HG03025 (cell line): ENCODE results near the gene COL5A1.

ENCODE experiments used
- ATAC-seq: cut with Tn5 transposase; IDR thresholded peaks from one replicate; pipeline ENCODE4 v1.9.1; 2021; ENCODE audit warnings: mild to moderate bottlenecking, moderate library complexity; ENCODE audit not compliant: unreplicated experiment, low FRiP score

COL5A1 gene

DNA sequence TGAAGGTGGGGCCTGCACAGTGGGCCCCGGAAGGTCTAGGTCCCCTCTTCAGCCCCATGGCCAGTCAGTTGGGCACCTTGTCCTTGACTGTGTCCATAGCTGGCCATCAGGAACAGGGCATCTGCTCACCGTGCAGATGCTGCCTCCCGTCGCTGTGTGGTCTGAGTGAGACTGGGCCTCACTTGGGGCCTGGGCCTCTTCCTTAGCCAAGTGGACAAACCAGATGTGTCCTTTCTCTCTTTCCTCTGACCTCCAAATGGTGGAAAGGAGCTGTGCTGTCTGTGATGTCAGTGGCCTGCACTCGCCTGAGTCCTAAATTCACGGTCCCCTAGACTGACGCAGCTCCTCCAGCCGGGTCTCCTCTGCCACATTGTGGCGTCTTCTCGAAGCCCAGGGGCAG, 114.5 kb downstream of the COL5A1 start:
- no peak for ATAC-seq

DNA sequence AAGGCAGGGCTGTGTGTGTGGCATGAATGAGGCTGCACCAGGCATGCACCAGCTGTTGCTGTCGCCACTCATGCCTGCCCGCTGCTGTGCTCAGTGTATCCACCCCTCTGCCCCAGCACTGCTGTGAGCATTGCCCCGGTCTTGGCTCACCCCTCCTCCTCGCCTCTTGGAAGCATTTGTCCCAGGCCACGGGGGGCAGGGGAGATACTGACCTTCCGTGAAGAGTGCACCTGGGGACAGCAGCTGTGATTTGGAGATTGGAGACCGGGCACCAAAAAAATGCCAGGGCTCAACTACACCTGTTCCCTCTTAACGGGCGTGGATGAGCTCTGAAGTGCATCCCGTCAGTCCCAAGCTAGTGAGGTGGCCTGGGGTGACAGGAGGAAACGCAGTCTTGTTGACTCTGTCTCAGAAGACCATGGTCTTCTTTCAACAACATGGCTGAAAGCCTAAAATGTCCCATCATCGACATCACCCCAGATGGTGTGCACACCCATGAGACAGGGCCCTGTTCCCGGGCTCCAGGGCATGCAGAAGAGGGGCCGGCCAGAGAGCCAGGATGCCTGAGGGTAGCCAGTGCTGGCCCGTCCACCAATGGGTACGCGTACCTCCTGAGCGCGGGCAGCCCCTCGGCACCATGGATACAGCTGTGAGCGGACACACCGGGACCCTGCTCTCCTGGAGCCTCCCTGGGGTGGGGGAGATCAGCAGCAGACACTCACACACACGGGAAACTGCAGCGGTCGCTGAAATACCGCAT, 115.8 kb downstream of the COL5A1 start:
- ATAC-seq: no peak

DNA sequence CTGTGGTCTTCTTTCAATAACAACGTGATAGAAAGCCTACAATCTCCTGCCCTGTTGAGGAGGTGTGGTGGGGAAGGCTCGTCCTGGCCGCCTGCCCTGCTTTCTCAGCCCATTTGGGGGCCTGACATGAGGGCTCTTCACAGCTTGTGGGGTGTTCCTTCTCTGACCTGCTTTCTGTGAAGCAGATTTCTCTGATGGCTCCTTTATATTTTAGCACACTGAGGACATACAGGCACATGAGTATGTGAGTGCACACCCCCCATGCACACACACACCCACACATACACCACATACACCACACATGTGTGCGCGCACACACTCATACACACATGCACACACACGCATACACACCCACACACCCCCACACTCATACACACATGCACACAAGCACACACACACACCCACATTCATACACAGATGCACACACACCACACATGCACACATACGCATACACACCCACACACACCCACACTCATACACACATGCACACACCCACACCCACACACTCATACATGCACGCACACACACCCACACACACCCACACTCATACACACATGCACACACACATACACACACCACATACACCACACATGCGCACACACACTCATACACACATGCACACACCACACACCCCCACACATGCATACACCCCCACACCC, 117.5 kb downstream of the COL5A1 start:
- no peak for ATAC-seq

DNA sequence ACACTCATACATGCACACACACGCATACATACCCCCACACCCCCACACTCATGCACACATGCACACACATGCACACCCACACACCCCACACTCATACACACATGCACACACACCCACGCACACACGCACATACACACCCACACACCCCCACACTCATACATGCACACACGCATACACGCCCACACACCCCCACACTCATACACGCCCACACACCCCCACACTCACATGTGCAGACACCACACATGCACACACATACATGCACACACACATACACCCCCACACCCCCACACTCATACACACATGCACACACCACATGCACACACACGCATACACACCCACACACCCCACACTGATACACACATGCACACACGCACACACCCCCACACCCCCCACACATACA, 118.3 kb downstream of the COL5A1 start:
- ATAC-seq: no peak

DNA sequence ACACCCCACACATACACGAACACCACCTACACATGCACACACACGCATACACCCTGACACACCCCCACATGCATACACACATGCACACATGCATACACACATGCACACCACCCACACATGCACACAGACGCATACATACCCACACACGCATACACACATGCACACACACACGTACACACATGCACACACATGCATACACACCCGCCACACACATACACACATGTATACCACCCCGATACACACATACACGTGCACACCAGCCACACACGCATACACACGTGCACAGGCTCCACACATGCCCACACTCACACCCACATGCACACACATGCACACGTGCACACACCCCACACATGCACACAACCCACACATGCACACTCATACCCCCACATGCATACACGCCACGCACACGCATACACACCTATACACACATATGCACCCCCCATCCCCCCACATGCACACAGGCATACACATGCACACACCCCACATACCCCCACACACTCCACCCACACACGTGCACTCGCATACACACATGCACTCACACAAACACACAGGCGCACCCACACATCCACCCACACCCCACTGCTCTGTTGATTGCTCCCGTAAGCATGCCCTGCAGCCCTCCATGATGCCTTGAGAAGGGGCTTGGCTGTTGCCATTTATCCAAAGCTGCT, 119.3 kb downstream of the COL5A1 start:
- ATAC-seq: no peak

DNA sequence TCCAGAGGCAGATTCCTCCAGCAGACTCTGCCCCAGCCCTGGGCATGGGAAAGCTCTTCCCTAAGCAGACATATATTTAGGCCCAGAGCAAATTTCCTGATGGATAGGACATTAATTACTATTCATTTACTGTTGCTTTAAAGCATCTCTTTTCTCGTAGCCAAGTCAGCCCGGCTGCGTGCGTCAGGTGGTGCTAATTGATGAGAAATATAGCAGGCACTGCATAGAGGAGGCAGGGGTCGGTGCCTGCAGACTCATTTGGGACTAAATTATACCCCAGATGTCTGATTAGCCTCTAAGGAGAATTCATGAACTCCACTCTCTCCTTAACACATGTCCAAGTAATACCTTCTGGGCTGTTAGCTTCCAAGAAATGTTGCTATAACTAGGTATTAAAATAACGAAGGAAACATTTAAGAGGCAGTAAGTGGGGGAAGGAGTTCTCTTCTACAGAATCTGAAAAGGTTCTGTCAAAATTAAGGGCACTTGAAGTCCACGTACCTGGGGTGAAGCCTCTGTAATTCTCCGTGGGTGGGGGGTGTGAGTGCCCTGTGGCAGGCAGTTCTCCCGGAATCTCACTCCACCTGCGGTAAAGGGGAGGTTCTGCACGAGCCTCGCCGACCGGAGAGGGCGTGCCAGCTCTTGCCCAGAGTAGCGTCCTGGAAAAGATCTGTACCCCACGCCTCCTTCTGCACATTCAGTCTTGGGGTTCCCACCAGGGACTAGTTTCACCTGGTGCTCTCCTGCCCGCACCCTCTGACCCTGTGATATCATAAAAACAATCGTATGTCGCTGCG, 123.1 kb downstream of the COL5A1 start:
- no peak for ATAC-seq

DNA sequence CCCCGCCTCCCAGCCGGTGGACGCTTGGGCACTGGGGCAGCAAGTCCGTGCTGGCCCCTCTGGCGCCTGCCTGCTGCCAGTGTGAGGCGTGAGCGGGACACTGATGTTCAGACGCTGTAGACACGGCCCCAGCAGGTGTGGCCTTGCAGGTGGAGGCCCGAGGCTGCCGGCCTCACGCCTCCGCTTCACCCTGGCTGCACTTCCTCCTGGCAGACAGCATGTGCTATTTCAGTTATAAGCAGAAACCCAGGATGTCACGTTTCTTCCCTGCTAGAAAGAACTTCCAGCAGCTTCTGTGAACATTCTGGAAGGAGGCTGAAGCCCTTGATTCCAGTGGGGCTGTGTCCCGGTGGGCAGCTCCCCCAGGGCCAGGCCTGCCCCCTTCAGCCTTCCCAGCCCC, 124.2 kb downstream of the COL5A1 start:
- no peak for ATAC-seq

DNA sequence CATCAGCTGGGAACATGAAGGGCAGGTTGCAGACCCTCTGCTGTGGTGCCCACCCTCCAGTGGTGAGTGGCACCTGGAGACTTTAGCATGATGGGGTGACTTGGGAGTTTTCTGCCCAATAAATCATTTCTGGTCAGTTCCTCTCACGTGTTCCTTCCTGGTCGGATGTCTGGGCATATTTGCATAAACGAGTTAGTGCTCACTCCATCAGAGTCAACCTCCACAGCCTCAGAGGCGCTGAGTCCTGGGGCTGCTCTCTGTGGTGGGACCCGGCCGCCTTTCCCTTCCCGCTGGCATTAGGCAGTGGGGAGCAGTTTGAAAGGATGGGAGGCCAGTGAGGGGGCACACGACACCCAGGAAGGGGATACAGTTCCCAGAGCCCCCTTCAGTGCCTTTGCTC, 125.0 kb downstream of the COL5A1 start:
- no peak for ATAC-seq

DNA sequence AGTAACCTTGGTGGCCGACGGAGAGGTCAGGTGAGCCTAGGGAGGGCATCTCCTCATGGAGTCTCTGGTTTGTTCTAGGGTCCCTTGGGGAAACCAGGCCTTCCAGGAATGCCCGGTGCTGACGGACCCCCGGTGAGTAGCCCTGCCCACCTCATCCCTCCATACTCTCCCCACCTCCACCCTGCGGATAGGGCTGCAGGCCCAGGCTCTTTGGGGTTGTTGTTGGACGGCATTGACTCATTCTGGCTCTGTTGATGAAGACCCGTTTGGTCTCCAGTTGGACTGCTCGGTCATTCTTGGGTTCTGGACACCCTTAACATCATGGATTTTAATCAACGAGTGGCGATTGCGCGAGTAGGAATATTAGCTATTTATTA, 126.7 kb downstream of the COL5A1 start:
- ATAC-seq: no peak

DNA sequence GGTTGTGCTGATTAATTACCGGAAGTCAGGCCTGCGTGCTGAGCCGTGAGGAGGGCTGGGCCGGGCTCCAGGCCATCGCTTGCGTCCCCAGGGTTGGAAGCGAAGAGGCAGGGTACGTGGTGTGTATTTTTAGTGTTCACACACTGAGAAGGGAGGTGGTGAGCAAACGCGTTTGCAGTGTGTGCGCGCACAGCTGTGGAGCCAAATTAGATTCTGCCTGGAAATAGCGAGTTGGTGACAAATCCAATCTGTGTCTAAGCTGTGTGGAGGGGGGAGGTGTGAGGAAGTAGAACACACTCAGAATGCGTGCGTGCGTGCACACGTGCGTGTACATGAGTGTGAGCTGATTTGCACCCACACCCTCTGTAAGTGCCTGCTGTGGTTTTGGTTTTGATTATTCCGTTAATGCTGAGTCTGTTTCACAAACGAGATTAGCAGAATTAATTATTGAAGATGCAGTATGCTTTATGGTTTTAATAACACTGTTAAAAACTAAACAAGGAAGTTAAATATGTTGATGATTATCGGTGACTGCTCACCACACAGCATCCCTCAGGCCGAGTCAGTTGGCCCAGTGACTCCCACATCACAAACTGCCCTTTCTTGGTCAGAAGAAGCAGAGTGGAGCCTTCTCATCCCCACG, 127.2 kb downstream of the COL5A1 start:
- no peak for ATAC-seq

DNA sequence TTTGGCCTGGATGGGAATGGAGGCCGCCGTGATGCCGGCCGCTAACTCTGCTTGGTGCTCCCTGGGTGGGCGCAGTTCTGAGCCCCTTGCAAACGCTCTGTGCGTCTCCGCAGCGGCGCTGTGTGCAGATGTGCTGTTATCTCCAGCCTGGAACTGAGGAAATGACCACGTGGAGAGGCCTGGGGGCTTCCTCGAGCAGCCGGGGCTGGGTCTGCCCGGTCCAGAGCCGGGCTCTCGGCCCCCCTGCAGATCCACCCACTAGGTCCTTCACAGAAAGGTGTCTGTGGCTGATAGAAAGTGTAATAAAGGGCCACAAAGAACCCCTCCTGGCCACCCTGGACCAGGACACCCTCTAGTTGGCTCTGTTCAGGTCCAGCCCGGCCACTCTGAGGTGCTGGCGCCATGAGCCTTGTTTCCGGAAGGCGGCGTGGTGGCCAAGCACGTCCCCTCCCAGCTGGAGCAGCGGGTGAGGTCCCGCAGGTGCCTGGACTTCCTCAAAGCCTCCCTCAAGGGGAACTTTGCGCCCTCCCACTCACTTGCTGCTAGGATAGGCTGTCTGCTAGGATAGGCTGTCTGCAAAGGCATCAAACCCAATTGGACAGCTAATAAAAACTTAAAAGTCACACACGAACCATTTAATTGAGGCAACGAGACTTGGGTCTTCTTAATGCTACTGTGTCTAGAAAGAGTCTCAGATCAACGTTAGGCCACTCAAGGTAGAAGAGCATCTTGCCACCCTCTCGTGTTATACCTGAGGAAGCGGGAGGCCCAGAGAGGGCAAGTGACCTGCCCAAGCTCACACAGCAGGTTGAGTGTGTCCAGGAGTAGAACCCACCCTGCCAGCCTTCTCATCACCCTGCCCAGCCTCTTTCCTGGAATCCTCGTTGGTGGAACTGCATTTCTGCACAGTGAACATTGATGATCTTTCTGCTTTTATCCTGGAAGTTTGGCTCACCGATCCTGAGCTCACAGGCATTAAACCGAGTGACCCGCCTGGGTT, 129.7 kb downstream of the COL5A1 start:
- ATAC-seq: no peak

DNA sequence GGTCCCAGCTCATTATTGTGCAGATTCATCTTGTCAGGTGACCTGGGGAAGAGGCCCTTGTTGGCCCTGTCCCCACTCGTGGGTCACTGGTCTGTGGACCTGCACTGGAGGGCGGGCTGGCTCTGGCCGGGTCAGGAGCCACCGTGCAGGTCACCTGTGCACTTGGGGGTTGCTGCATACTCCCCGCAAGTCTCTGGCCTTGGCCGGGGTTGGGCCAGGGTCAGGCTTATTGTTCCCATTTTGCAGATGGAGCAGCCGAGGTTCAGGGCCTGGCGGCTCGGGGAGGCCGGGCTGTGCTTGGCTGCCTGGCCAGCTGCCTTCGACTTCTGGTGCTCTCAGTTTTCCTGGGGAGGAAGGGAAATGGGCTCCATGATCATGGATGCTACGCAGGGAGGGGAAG, 130.7 kb downstream of the COL5A1 start:
- no peak for ATAC-seq

DNA sequence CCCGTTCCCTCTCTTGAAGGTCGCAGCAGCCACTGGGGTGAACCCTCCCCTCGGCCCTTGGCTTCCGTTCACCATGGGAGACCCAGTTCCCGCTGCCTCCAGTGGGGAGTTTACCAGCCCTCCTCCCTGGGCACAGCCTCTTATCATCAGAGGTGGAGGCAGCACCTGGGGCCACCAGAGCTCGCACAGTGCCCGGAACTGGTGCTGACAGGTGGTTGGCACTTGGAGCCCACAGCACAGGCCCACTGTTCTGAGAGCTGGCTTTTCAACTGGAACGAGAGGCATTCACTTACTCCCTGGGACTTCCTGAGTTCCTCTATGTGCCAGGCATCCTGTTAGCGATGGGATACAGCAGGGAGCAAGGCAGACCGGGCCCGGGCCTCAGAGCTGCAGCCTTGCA, 132.2 kb downstream of the COL5A1 start:
- ATAC-seq: no peak

DNA sequence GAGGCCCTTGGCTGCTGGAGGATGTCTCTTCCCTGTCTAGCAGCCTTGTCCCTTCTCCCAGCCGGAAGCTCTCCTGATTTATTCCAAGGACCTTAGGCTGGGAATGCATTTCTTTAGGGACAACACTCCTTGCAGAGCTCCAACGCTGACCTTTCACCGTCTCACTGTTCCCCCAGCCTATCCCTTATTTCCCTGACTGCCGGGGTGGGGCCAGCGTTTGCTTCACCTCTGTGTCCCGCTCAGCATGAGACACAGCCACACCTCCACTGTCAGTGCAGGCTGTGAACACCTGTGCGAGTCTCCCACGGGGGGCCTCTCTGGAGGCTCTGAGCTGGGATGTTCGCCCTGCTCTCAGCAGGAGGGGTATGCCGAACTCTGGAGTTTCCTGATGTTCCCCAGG, 132.8 kb downstream of the COL5A1 start:
- ATAC-seq: no peak

DNA sequence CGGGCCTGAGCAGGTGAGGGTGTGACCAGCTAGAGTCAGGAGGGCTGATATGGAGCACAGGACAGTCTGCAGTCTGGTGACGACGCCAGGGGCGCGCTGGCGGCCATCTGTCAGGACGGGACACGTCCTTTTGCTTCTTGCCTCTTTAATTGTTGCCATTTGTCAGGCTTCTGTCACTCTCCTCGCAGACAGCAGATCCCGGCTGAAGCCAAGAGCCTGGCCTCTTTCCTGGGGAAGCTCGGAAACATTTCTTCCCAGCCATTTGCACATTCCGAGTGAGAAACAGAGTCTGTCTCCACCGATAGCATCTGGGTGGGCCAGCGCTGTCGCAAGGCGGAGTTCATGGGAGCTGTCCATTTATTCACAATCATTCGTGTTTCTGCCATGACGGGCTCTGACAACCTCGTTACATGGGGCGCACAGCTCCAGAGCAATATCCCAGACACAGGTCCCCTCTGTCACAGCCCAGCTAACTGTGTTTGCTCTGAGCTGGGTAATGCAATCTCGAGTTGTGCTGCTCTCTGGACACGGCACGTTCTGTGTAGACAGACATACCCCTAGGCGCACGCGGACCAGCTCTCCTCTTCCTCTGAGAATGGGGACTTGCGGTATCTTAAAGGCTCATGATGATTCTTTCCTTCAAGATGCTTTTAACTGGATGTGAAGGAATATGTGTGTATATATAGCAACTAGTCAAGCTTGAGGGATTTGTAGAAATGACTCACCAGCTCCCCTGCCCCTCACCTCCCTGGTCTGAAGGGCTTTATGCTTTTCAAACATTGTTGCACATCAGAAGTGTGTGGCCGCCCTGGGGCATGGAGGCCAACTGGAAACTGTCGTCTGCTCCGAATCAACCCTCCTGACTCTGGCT, 133.7 kb downstream of the COL5A1 start:
- no peak for ATAC-seq

DNA sequence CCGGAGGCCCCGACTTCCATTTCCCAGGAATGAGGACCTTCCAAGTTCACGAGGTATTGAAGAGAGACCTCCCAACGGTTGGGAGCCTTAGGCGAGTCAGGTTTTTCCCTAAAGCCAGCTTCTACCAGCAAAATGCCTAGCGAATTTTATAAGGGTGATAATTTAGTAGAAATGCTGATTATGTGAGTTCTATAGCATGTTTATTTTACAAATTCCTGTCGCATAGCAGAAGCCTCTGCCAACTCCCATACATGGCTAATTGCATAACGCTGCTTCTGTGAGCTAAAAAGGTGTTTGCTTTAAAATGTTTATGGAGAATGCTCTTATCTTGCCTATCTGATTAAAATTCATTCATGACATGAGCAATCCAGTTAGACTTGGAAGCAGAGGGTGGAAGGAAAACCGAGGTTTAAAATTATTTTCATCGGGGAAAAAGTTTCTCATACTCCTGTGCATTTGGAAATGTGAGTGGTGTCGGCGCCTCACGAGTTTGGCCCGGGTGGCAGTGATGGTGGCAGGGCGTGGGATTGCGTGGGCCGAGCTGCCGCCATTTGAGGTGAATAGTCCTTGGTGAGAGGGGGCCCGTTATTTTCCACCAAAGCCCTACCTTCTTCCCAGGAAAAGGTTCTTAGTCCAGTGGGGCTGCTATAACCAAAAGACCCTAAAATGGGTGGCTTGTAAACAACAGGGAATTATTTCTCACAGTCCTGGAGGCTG, 134.6 kb downstream of the COL5A1 start:
- no peak for ATAC-seq

DNA sequence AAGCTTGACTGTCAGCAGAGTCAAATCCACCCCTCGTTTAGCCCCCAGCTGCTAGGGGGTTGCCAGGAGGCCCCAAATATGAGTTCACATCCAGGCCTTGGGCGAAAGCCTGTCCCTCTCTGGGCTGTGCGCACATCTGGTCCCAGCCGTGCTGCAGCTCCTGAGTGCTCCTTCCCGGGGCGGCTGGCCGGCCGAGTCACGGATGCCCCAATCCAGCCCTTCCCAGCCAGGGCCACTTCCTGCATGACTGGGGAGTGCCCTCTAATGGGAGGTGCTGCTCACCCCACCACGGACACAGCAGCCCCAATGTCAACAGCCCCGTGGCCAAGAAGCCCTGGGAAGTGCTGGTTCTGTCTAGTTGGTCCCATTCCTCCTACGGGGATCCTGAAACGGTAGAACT, 135.6 kb downstream of the COL5A1 start:
- ATAC-seq: no peak

DNA sequence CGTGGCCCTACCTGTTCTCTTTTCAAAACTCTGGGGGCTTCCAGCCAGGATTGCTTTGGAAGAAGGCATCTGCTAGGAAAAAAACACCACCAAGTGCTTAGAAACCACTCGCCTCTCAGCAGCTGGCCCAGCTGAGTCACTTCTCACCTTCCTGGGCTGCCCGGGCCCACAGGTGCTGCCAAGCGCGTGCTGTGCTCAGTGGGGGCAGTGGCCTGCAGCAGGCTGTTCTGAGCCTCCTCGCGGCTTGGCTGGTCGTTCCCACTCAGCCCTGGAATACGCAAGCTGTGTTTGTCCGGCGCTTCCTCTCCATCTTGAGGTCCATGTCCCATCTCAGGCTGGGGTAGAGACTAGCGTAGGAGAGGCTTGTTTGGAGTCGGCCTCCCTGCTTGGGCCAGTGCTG, 136.6 kb downstream of the COL5A1 start:
- ATAC-seq: no peak
